K562 (cell line): ENCODE measurements around the gene DENND2A. TPM values are rescaled to one million over a fixed set of nuclear protein-coding genes. Genes with fewer than 3 reads are reported as not detected.

Experiments
- ARNT ChIP-seq, 2 experiments: fragments of 450-650 bp; IDR thresholded peaks; 2 replicates each; pipeline ENCODE4 v1.6.1; 2016; ENCODE audit warnings: mild to moderate bottlenecking in 1 of 2
- ATF1 ChIP-seq, 2 experiments: fragments of 450-650 bp in 1 of 2; IDR thresholded peaks; 2 replicates each; pipeline ENCODE4 v1.6.1; 2016; ENCODE audit warnings: missing compliant biosample characterization in 1 of 2, missing genetic modification characterization in 1 of 2
- CEBPG ChIP-seq, 3 experiments: fragments of 200-800 bp in 1 of 3; sonication (Bioruptor generic) in 1 of 3; sonication (generic) in 1 of 3; formaldehyde crosslinking in 1 of 3; IDR thresholded peaks in 2 of 3; conservative IDR thresholded peaks in 1 of 3; 2 replicates each; pipeline versions ENCODE4 v1.6.1 to v1.8.0; 2016 to 2022; ENCODE audit warnings: missing compliant biosample characterization in 2 of 3, missing genetic modification characterization in 2 of 3, mild to moderate bottlenecking in 1 of 3, missing genetic modification reagents in 1 of 3
- EGR1 ChIP-seq: fragments of 450-650 bp; conservative IDR thresholded peaks from 2 replicates; pipeline ENCODE4 v1.6.1; 2017; ENCODE audit warnings: mild to moderate bottlenecking
- EHMT2 ChIP-seq: fragments of 450-650 bp; IDR thresholded peaks from 2 replicates; pipeline ENCODE4 v1.6.1; 2018; ENCODE audit warnings: antibody characterized with exemption
- ESRRA ChIP-seq: fragments of 450-650 bp; IDR thresholded peaks from 2 replicates; pipeline ENCODE4 v1.6.1; 2014; ENCODE audit warnings: low read depth, mild to moderate bottlenecking, moderate library complexity, borderline replicate concordance
- ETS1 ChIP-seq: conservative IDR thresholded peaks from 2 replicates; pipeline ENCODE4 v1.6.1; 2011; ENCODE audit warnings: low read depth, mild to moderate bottlenecking, low read length; ENCODE audit not compliant: control insufficient read depth
- GTF2F1 ChIP-seq: IDR thresholded peaks from 2 replicates; pipeline ENCODE4 v1.6.1; 2011; ENCODE audit warnings: low read depth, low read length, improper control_type of control experiment
- HDAC1 ChIP-seq, 2 experiments: fragments of 450-650 bp; IDR thresholded peaks; 2 replicates each; pipeline ENCODE4 v1.6.1; 2016 to 2017; ENCODE audit warnings: inconsistent platforms in 1 of 2, mild to moderate bottlenecking in 1 of 2, moderate library complexity in 1 of 2
- HLTF ChIP-seq: fragments of 450-650 bp; IDR thresholded peaks from 2 replicates; pipeline ENCODE4 v1.6.1; 2016
- MTA1 ChIP-seq: fragments of 450-650 bp; IDR thresholded peaks from 2 replicates; pipeline ENCODE4 v1.6.1; 2017; ENCODE audit warnings: borderline replicate concordance
- PCBP2 ChIP-seq: fragments of 200-400 bp; formaldehyde crosslinking; IDR thresholded peaks from 2 replicates; pipeline ENCODE4 v1.6.1; 2018; ENCODE audit warnings: low read length, low read depth, mild to moderate bottlenecking, moderate library complexity; ENCODE audit not compliant: poor library complexity, severe bottlenecking
- RCOR1 ChIP-seq, 2 experiments: IDR thresholded peaks; 2 replicates each; pipeline ENCODE4 v1.6.1; 2012; ENCODE audit warnings: low read depth in 2 of 2, low read length in 2 of 2, borderline replicate concordance in 1 of 2, improper control_type of control experiment in 1 of 2
- RERE ChIP-seq: sonication (generic); formaldehyde crosslinking; IDR thresholded peaks from 2 replicates; pipeline ENCODE4 v1.8.0; 2023; ENCODE audit warnings: missing genetic modification reagents, mild to moderate bottlenecking, borderline replicate concordance
- THRB ChIP-seq: fragments of 450-650 bp; formaldehyde crosslinking; conservative IDR thresholded peaks from 2 replicates; pipeline ENCODE4 v1.4.0; 2022; ENCODE audit warnings: mild to moderate bottlenecking, missing genetic modification characterization
- ZNF165 ChIP-seq: fragments of 250-450 bp; sonication (Bioruptor Pico); IDR thresholded peaks from 2 replicates; pipeline ENCODE4 v1.4.0; 2020; ENCODE audit warnings: borderline replicate concordance
- ZNF217 ChIP-seq: sonication (generic); formaldehyde crosslinking; IDR thresholded peaks from 2 replicates; pipeline ENCODE4 v1.8.0; 2022; ENCODE audit warnings: mild to moderate bottlenecking, missing genetic modification reagents
- polyA plus RNA-seq, 8 experiments: library from polyadenylated mRNA; depleted of rRNA in 4 of 8; stranded (reverse) in 5 of 8; unstranded in 3 of 8; fragments of >200 nt; fragmentation: Nextera tagmentation in 2 of 8; fragmentation: Illumina TruSeq in 1 of 8; extraction: Ambion mirVana in 2 of 8; extraction: Trizol in 1 of 8; gene quantifications; 2 replicates each; pipeline versions ENCODE4 v1.2.1 to v1.2.3, GENCODE V29; 2011 to 2014; ENCODE audit warnings: inconsistent platforms in 1 of 8, missing spikeins in 1 of 8
- total RNA-seq, 7 experiments: library from RNA; depleted of rRNA in 6 of 7; stranded (reverse); fragments of >200 nt in 6 of 7; fragmentation: Illumina TruSeq in 2 of 7; extraction: Trizol in 2 of 7; gene quantifications; 2 replicates each; pipeline versions ENCODE4 v1.2.1 to v1.2.3, GENCODE V29; 2011 to 2021; ENCODE audit warnings: low replicate concordance in 1 of 7

Gene DENND2A
- total and polyA plus RNA-seq, 9 of the 15 experiments (the other 6 are each of a cell fraction or from before 2014, with no cell fraction given): not detected

DNA sequence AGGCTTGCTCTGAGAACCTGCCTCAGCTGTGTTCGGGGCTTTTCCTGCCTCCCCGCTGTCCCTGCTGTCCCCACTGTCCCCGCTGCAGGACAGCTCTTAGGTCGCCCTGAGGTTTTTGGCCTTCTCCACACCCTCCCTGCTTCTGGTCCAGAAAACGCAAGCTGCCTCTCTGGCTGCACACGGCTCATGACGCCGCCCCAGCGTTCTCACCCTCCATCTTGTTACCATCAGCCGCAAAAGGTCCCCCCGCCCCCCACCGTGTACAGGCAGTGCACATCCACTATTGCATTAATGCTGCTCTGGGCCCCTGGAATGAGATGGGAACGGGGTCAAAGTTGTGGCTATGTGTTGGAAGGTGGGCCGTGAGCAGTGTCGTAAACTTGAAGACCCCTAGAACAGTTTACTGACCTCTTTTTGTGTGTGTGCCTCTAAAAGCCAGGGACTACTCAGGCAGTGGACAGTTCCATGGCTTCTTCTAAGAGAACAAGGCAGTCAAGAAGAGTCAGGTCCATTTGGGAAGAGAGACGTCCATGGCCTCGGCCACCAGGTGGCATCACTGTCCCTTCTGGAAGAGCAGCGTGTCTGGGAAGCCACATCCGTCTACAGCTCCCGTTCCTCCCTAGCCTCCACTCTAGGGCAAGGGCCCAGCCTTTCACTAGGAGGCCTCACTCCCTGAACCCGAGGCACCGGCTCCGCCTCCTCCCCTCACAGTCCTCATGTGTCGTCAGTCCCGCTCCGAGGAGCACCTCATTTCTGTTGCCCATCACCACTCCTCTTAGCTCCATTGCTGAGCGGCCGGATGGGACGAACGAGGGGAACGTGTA is 122.9 kb downstream of the DENND2A start (continued):
- TF ChIP-seq HDAC1 (IDR thresholded peaks at IDR 0.05) (peak in 1 of 2 experiments; percentile 40; a peak in 1 of 4 replicates), PCBP2 (no peak), ZNF217 (CRISPR knock-in tag) (no peak; the same call in 1 of the 2 replicates), ETS1 (no peak), GTF2F1 (0 out of 2 replicates have a peak, but pooled peaks have one; percentile 28), HLTF (peak; percentile 32; the same call in 1 of the 2 replicates), ARNT (IDR thresholded peaks at IDR 0.05) (peak in 1 of 2 experiments; percentile 75; a peak in 1 of 4 replicates), ZNF165 (no peak), RCOR1 (IDR thresholded peaks at IDR 0.05; ENCODE audit: borderline replicate concordance in 1 of 2, low read depth in 2 of 2, low read length in 2 of 2) (peak; percentile 69 to 79; a peak in 3 of 4 replicates), THRB (CRISPR knock-in tag) (0 out of 2 replicates have a peak, but pooled peaks have one; percentile 45), MTA1 (0 out of 2 replicates have a peak, but pooled peaks have one; percentile 18), EGR1 (no peak), CEBPG (CRISPR knock-in tag; IDR thresholded peaks at IDR 0.05) (peak; percentile 28; the same call in 1 of the 2 replicates), CEBPG (tag; conservative IDR thresholded peaks at IDR 0.05 in 1 of 2, IDR thresholded peaks at IDR 0.05 in 1 of 2) (no peak), RERE (CRISPR knock-in tag) (no peak), EHMT2 (peak; percentile 90), ATF1 (CRISPR knock-in tag; IDR thresholded peaks at IDR 0.05) (no peak), ATF1 (tag; IDR thresholded peaks at IDR 0.05) (peak; percentile 64), ESRRA (peak; percentile 58; the same call in 1 of the 2 replicates)
